Measurements from ENCODE around the gene CCDC188. TPM values are rescaled to one million over a fixed set of nuclear protein-coding genes. Genes with fewer than 3 reads are reported as not detected.

CCDC188 gene
- total RNA-seq, 1 experiment from 2014 or later: not detected

GRCh38 chr22:20193761-20194494 is 43.1 kb upstream of the CCDC188 start:
- Mint-ChIP-seq H3K9me3 (no peaks in the 10 kb centered on the region), H3K4me3 (no peak overlapping the region), H3K27me3 (ENCODE audit: low read depth) (no peaks in the 10 kb centered on the region), H3K4me1 (no peaks in the 10 kb centered on the region), H3K36me3 (no peaks in the 10 kb centered on the region), H3K27ac (no peak overlapping the region)
- TF ChIP-seq, protein P1, sequence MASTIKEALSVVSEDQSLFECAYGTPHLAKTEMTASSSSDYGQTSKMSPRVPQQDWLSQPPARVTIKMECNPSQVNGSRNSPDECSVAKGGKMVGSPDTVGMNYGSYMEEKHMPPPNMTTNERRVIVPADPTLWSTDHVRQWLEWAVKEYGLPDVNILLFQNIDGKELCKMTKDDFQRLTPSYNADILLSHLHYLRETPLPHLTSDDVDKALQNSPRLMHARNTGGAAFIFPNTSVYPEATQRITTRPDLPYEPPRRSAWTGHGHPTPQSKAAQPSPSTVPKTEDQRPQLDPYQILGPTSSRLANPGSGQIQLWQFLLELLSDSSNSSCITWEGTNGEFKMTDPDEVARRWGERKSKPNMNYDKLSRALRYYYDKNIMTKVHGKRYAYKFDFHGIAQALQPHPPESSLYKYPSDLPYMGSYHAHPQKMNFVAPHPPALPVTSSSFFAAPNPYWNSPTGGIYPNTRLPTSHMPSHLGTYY (CRISPR knock-in tag; IDR thresholded peaks at IDR 0.05): no peak
- TF ChIP-seq ELF4 (CRISPR knock-in tag; IDR thresholded peaks at IDR 0.05; ENCODE audit: low read depth): no peak
- CTCF ChIA-PET: interaction anchor here (0.9 to 5.7 kb wide), 11 partner anchors 9 to 420 kb away, joined by 3 to 25 read pairs (median 4); no protein-coding TSS in a partner anchor
- DNase-seq (ENCODE audit: low spot score) (no peak), ATAC-seq (no peak)
- POLR2A ChIA-PET: no interaction called here

- H3K4me3 Mint-ChIP-seq: no peak overlapping the region
- H3K4me1 Mint-ChIP-seq: no peaks in the 10 kb centered on the region
- peak; percentile 37 for DNase-seq (ENCODE audit: low spot score)
- H3K27ac Mint-ChIP-seq: no peak overlapping the region
- no peaks in the 10 kb centered on the region for H3K27me3 Mint-ChIP-seq (ENCODE audit: low read depth)
- ChIA-PET CTCF (interaction anchor here (0.7 to 5.7 kb wide), 13 partner anchors 8 to 419 kb away, joined by 3 to 25 read pairs (median 4); no protein-coding TSS in a partner anchor), POLR2A (no interaction called here)
- no peaks in the 10 kb centered on the region for H3K36me3 Mint-ChIP-seq
- TF ChIP-seq IRF2 (CRISPR knock-in tag; IDR thresholded peaks at IDR 0.05; ENCODE audit: borderline replicate concordance, low read depth): no peak
- no peak for TF ChIP-seq SOX15 (CRISPR knock-in tag; IDR thresholded peaks at IDR 0.05)
- TF ChIP-seq NR3C1 (CRISPR knock-in tag; conservative IDR thresholded peaks at IDR 0.05; ENCODE audit: low read depth): no peak
- no peak for TF ChIP-seq SMAD4 (CRISPR knock-in tag; IDR thresholded peaks at IDR 0.05)
- TF ChIP-seq PRRX2 (CRISPR knock-in tag; IDR thresholded peaks at IDR 0.05): no peak
- TF ChIP-seq ATF2 (CRISPR knock-in tag; IDR thresholded peaks at IDR 0.05; ENCODE audit: borderline replicate concordance, low read depth): no peak
- TF ChIP-seq, protein P2, sequence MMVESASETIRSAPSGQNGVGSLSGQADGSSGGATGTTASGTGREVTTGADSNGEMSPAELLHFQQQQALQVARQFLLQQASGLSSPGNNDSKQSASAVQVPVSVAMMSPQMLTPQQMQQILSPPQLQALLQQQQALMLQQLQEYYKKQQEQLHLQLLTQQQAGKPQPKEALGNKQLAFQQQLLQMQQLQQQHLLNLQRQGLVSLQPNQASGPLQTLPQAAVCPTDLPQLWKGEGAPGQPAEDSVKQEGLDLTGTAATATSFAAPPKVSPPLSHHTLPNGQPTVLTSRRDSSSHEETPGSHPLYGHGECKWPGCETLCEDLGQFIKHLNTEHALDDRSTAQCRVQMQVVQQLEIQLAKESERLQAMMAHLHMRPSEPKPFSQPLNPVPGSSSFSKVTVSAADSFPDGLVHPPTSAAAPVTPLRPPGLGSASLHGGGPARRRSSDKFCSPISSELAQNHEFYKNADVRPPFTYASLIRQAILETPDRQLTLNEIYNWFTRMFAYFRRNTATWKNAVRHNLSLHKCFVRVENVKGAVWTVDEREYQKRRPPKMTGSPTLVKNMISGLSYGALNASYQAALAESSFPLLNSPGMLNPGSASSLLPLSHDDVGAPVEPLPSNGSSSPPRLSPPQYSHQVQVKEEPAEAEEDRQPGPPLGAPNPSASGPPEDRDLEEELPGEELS (CRISPR knock-in tag; IDR thresholded peaks at IDR 0.05): no peak
- no peak for TF ChIP-seq ZMAT4 (CRISPR knock-in tag; IDR thresholded peaks at IDR 0.05)
- no peak for TF ChIP-seq OVOL2 (CRISPR knock-in tag; IDR thresholded peaks at IDR 0.05; ENCODE audit: borderline replicate concordance)
- TF ChIP-seq SMAD3 (CRISPR knock-in tag; IDR thresholded peaks at IDR 0.05; ENCODE audit: borderline replicate concordance): no peak
- no peak for TF ChIP-seq ZNF263 (CRISPR knock-in tag; IDR thresholded peaks at IDR 0.05; ENCODE audit: low read depth)
- no peak for TF ChIP-seq GABPB1 (CRISPR knock-in tag; IDR thresholded peaks at IDR 0.05)
- TF ChIP-seq ZNF512 (CRISPR knock-in tag; IDR thresholded peaks at IDR 0.05; ENCODE audit: borderline replicate concordance): no peak
- no peak for TF ChIP-seq HMGA2 (CRISPR knock-in tag; IDR thresholded peaks at IDR 0.05)
- TF ChIP-seq, protein P1 (CRISPR knock-in tag; IDR thresholded peaks at IDR 0.05): no peak
- ATAC-seq: peak; percentile 62
- no peaks in the 10 kb centered on the region for H3K9me3 Mint-ChIP-seq
Measured at GRCh38 chr22:20192972-20193760, 42.3 kb upstream of the CCDC188 start.

Measured in WTC11 (cell line).